Immature natural killer cell (primary cell): ENCODE measurements around the gene IGSF9B. TPM values are rescaled to one million over a fixed set of nuclear protein-coding genes. Genes with fewer than 3 reads are reported as not detected.

Source experiments
- DNase-seq, 3 donors: peaks; one replicate each; pipeline ENCODE4 v3.0.0; 2022; ENCODE audit warnings: mixed read lengths in 1 of 3
- H3K27ac Mint-ChIP-seq, 6 donors: one replicate each; pipeline ENCODE4 v1.8.0; 2020; ENCODE audit warnings: mixed read lengths in 6 of 6, mild to moderate bottlenecking in 5 of 6, inconsistent platforms in 4 of 6, moderate library complexity in 3 of 6
- H3K27me3 Mint-ChIP-seq, 3 donors: one replicate each; pipeline ENCODE4 v1.8.0; 2020 to 2021; ENCODE audit warnings: low read depth in 3 of 3, mild to moderate bottlenecking in 3 of 3, mixed read lengths in 3 of 3, moderate library complexity in 3 of 3, inconsistent platforms in 1 of 3
- H3K36me3 Mint-ChIP-seq, 3 donors: one replicate each; pipeline ENCODE4 v1.8.0; 2020; ENCODE audit warnings: mixed read lengths in 3 of 3, inconsistent platforms in 2 of 3, mild to moderate bottlenecking in 2 of 3
- H3K4me1 Mint-ChIP-seq, 2 donors: one replicate each; pipeline ENCODE4 v1.8.0; 2020; ENCODE audit warnings: inconsistent platforms in 2 of 2, mild to moderate bottlenecking in 2 of 2, mixed read lengths in 2 of 2, moderate library complexity in 1 of 2
- H3K4me3 Mint-ChIP-seq, 5 donors: one replicate each; pipeline ENCODE4 v1.8.0; 2020; ENCODE audit warnings: mild to moderate bottlenecking in 5 of 5, mixed read lengths in 5 of 5, inconsistent platforms in 3 of 5, moderate library complexity in 3 of 5
- H3K9me3 Mint-ChIP-seq, 6 donors: one replicate each; pipeline ENCODE4 v1.8.0; 2020; ENCODE audit warnings: mild to moderate bottlenecking in 6 of 6, mixed read lengths in 6 of 6, inconsistent platforms in 4 of 6, moderate library complexity in 3 of 6
- polyA plus RNA-seq, 3 donors: library from polyadenylated mRNA; unstranded; fragments of 300-500 nt; fragmentation: Illumina TruSeq; gene quantifications; one replicate each; pipeline ENCODE4 v1.2.3, GENCODE V29; 2021

Gene IGSF9B
- polyA plus RNA-seq, 3 donors from 2014 or later = 0.22 to 0.45 TPM; not detected in 1

GRCh38 chr11:133872160-133872559, 84.6 kb downstream of the IGSF9B start:
- Mint-ChIP-seq H3K9me3 (peaks cover 0 to 3% (median 0%) of the 10 kb centered on the region in 6 donors), H3K4me3 (no peak overlapping the region), H3K36me3 (no peaks in the 10 kb centered on the region), H3K27ac (no peak overlapping the region), H3K4me1 (no peaks in the 10 kb centered on the region), H3K27me3 (peaks cover 0 to 1% (median 0%) of the 10 kb centered on the region in 3 donors)
- no peak for DNase-seq

GRCh38 chr11:133867456-133867855, 89.3 kb downstream of the IGSF9B start:
- no peaks in the 10 kb centered on the region for H3K36me3 Mint-ChIP-seq
- H3K4me3 Mint-ChIP-seq = no peak overlapping the region
- no peaks in the 10 kb centered on the region for H3K27me3 Mint-ChIP-seq
- no peak for DNase-seq
- H3K27ac Mint-ChIP-seq = no peak overlapping the region
- H3K4me1 Mint-ChIP-seq = no peaks in the 10 kb centered on the region
- H3K9me3 Mint-ChIP-seq = no peaks in the 10 kb centered on the region

GRCh38 chr11:133865466-133865865, 91.3 kb downstream of the IGSF9B start:
- Mint-ChIP-seq H3K4me1 (no peaks in the 10 kb centered on the region), H3K36me3 (no peaks in the 10 kb centered on the region), H3K9me3 (no peaks in the 10 kb centered on the region), H3K27me3 (peaks cover 0 to 3% (median 2%) of the 10 kb centered on the region in 3 donors), H3K27ac (no peak overlapping the region), H3K4me3 (no peak overlapping the region)
- no peak for DNase-seq

GRCh38 chr11:133864756-133865155, 92.0 kb downstream of the IGSF9B start:
- no peaks in the 10 kb centered on the region for H3K9me3 Mint-ChIP-seq
- no peak overlapping the region for H3K4me3 Mint-ChIP-seq
- no peak overlapping the region for H3K27ac Mint-ChIP-seq

GRCh38 chr11:133860151-133860550, 96.6 kb downstream of the IGSF9B start:
- Mint-ChIP-seq H3K27ac (no peak overlapping the region), H3K4me1 (no peaks in the 10 kb centered on the region), H3K27me3 (peaks cover 3 to 4% (median 3%) of the 10 kb centered on the region in 3 donors), H3K9me3 (no peaks in the 10 kb centered on the region), H3K36me3 (no peaks in the 10 kb centered on the region), H3K4me3 (no peak overlapping the region)
- no peak for DNase-seq

More at GRCh38 chr11:133864756-133865155, 92.0 kb downstream of the IGSF9B start:
- Mint-ChIP-seq H3K27me3 (peaks cover 0 to 3% (median 2%) of the 10 kb centered on the region in 3 donors), H3K4me1 (no peaks in the 10 kb centered on the region), H3K36me3 (no peaks in the 10 kb centered on the region)
- DNase-seq = no peak

Other genes with a start within 250 kb of the IGSF9B start
- gene SPATA19, start 111.5 kb downstream of the IGSF9B start, polyA plus RNA-seq = not detected
- gene JAM3, start 112.1 kb upstream of the IGSF9B start, polyA plus RNA-seq = 1 to 10 TPM in 2 of 3 donors, not detected in 1; 1.6 to 1.9 TPM